Stimulated activated CD8-positive, alpha-beta memory T cell treated with anti-CD3 and anti-CD28 coated beads, Interleukin-2, amount 100 ng/mL, for 1 hour (primary cell): ENCODE data around the gene PRUNE2.

ENCODE experiments used
- DNase-seq, 2 donors: peaks; one replicate each; pipeline ENCODE4 v3.0.0-alpha.2; 2020; ENCODE audit warnings: low read depth in 2 of 2

Gene PRUNE2

DNA sequence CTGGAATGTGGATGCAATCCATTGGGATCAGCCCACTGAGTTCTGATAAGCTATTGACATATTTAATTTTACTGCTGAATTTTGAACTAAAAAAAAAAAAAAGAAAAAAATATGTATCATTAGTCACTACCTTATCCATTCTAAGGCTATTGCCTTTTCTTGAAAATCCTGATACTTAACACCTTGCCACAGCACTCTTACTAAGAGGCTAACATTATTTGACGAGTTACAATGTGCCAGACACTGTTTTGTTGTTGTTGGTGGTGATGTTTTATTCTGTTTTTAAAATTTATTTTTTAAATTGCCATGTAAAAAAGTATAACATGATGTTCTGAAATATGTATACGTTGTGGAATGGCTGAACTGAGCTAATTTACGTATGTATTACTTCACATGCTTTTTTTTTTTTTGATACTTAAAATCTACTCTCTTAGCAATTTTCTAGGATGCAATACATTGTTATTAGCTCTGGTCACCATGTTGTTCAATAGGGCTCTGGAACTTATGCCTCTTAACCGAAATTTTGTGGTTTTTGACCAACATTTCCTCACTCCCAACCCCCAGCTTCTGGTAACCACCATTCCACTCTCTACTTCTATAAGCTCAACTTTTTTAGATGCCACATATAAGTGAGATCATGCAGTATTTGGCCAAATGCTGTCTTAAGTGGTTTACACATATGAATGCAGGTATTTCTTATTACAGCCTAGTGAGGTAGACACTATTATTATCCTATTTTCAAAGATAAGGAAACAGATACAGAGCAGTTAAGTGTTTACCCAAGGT is 276.5 kb downstream of the PRUNE2 start:
- DNase-seq = no peak

DNA sequence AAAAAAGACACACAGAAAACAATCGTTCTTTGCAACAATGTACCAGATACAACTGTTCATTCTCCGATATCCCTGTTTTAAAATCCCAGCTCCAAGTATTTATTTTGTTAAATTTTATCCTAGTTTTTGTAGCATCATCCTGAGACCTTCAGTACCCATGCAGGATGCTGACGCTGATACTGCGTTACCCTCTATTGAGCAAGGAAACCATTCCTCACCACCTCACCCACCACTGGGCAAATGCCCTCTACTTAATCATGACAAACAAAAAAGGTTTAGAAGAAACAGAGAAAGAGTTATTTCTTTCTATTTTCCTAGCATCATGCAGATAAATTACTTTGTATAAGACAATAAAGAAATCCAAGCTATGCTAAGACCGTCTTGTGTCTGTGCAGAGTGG is 277.8 kb downstream of the PRUNE2 start:
- DNase-seq = no peak

DNA sequence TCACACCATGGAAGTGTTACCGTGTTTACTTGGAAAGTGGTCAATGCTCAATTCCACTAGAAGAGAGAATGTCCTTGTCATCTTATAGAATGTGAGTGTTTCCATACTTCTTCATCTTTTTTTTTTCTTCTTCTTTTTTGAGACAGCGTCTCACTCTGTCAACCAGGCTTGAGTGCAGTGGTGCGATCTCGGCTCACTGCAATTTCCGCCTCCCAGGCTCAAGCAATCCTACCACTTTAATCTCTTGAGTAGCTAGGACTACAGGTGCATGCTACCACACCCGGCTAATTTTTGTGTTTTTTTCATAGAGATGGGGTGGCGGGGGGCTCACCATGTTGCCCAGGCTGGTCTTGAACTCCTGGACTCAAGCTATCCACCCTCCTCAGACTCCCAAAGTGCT is 278.9 kb downstream of the PRUNE2 start:
- no peak for DNase-seq

DNA sequence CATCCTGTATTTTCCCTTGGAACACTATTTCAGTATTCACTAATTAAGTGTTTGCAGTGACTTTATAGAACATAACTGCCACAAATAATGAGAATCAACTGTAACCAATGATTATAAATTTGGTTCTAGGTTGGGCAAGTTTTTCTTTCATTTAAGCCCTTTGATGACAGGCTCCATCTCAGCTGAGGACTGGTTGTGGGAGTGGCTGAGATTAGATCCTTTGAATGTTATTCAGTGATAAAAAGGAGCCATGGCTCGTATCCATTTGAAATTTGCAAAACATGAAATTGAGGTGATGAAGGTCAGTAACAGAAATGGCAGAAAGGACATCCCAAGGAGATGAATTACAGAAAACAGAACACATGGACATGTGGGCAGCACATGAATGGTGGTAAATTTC is 279.8 kb downstream of the PRUNE2 start:
- DNase-seq = no peak

DNA sequence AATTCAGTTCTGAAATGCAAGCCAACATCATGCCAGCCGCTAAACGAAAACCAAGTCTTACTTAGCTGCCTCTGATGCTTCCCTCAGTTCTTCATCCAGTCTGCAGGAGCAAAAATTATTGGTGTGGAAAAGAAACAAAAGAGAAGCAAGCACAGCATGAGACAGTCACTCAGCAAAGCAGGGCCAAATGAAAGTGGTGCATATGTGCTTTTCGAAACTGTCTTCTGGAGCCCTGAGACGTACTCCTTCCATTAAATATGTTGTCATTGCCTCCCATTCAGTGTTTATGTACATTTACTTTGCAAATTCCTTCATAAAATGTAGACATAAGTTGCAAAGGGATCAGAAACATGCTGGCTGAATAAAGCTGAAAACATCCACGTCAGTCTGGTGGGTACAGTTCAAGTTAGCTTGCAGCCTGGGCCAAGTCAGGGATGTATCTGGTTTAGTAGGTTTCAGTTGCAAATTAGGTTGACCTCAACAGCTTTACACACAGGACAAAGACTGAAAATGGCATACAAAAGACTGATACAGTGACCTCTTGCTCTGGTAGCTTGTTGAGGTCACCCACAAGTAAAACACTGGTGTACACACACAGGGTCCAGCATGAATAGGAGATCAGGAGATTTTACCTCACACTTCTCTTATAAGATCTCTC is 281.4 kb downstream of the PRUNE2 start:
- DNase-seq = no peak

DNA sequence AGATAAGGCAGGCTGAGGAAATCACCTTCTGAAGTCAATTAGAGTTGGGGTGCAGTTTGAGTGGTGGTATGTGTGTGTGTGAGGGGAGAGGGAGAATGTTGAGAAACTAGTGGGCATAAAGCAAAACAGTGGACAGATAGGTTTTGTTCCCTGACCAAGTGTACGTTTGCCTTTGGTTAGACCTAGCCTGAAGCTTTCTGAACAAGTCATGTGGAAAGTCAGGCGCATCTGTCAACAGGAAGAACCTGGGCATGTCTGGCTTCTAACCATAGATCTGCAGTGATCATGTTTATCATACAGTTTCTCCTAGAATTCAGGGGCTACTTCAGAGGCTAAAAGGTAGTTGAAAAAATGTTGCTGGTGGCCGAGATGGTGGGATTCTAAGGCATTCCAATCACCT is 284.9 kb downstream of the PRUNE2 start:
- DNase-seq = no peak

DNA sequence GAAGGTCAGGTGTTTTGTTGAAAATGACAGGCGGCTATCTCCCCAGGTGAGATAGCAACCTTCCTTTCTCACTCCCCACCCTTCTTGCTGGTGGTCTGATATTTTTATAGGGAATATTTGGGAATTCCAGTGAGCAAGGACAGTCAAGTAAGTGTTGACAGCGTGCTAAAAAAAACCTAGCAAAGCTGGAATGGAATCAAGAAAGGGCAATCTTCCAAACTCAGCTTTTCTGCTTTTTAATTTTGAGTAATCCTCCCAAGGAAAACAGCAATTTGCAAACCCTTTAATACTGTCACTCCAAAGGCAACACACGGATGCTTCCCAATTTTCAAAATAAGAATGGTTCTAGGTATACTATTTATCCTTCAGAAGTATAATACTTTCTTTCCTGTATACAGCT is 285.3 kb downstream of the PRUNE2 start:
- DNase-seq = no peak

DNA sequence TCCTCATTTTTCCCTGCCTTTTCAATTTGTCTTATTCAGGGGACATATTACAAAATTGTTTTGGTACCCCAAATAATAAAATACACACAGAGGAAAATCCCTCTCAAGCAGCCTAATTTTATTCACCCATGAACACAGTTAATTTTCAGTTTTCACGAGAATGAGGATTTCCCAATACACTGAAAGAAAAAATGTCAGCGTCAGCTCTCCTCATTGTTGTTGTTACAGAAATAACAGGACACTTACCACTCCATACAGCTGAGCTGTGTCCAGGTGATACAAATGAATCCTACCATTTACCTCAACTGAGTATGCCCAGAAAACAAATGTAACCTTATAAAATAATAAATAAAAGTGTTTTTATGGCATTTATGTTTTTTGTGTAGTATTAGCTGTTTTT is 286.3 kb downstream of the PRUNE2 start:
- DNase-seq = no peak

DNA sequence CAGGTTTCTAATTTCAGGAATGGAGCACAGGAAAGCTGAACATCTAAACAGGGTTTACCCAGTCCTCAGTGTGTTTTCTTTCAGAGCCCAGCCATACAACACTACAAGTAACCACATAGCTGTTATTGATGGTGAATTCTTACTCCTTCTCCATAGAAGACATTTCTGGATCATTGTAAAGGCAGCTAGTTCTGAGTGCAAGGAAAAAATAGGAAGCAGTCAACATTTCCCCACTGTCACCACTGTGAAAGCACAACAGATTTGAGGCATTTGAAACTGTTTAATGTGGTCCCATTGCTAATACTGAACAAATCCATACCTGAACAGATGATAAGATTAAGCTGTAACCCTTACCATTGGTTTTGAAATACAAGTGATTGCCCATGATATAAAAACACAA is 286.7 kb downstream of the PRUNE2 start:
- no peak for DNase-seq

DNA sequence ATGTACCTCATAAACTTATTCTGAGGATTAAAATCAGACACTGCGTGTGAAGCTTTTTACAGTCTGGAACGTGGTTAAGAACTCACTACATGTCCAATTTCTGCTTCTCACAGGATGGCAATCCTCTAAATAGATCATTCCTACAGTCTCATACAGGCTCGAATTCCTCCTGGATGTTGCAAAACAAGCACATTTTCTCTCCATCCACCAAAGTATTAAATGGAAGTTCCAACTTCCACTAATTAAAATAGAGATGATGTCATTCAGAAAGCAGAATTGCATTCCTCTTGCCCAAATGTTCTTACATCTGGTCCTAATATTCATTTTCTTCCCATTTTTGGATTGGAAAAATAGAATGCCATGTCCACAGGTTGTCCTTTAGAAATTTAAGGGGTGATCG is 287.2 kb downstream of the PRUNE2 start:
- no peak for DNase-seq

DNA sequence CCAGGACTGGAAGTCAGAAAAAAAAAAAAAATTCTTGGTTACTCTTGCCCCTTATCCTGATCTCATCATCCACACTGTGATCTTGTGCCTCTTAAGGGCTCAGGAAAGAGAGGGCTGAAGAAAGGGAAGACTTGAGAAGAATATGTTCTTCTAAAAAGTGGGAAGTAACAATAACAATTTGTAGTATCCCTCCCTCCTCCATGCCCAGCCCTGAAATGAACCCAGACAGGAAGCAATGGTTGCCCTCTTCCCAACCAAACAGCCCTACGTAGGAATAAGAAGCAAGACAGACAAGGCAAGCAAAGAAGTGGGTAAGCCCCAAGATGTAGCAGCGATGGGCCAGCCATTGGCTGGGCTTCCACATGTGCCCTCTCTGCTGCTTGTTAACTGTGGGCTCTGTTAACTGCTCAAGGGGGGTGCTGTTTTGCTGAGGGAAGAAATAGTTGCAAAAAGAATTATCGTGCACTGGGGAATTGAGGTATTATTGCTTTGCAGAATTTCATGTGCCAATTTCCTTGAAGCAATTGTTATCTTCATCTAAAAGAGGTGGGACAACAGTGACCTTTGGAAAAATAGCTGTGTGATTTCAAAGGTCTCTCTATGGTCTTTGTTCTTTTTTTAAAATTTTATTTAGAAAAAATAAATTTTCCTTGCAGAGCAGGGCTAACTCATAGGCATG is 288.3 kb downstream of the PRUNE2 start:
- DNase-seq = no peak

DNA sequence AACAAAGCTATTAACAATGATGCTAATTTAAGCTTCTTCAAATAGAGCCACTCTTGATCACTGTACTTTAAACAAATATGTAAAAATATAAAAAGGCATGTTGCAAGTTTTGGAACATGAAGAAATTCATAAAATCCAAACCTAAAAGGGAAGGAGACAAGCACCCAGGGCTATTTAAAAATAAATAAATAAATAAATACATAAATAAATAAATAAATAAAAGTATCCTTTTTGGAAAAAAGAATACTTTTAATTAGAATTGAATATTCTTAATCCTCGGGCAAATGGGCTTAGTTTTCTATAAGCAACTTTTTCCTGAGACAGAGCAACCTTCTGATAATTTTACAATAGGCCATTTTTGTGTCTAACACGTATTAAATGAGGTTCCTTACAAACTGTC is 289.1 kb downstream of the PRUNE2 start:
- no peak for DNase-seq

DNA sequence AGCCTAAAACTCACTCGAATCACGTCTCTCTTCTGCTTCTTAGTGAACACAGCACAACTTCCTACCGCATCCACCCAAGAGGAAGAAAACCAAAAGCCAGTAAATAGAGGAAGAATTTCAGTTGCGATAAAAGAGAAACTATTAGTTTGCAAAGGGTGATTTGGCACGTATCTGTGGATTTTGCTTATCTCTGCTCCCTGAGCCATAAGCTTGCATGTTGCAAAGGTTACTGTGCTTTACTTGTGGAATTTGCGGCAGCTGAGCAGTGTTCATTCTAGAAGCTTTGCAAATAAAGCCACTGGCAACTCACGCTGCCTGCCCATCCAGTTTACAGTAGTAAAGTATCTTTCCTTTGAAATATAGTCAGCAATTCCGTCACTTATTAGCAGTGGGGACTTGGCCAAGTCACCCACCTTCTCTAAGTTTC is 290.7 kb downstream of the PRUNE2 start:
- no peak for DNase-seq

DNA sequence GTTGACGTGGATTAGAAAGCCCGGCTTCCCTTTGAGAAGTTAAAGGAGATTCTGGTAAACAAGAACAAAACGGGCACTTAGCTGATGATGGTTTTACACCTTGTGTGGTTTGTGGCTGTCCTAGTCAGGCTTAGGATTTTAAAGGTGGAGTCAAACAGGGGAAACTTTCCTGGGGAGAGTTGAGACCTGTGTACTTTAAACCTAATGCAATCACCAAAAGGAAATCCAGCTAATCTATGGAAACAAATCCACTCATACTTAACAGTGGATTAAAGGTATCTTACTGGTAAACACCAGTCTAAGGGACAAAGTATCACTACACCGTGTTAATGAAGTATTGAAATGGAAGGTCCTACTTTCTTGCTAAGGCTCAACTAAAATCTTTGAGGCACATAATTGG is 291.9 kb downstream of the PRUNE2 start:
- DNase-seq = no peak

DNA sequence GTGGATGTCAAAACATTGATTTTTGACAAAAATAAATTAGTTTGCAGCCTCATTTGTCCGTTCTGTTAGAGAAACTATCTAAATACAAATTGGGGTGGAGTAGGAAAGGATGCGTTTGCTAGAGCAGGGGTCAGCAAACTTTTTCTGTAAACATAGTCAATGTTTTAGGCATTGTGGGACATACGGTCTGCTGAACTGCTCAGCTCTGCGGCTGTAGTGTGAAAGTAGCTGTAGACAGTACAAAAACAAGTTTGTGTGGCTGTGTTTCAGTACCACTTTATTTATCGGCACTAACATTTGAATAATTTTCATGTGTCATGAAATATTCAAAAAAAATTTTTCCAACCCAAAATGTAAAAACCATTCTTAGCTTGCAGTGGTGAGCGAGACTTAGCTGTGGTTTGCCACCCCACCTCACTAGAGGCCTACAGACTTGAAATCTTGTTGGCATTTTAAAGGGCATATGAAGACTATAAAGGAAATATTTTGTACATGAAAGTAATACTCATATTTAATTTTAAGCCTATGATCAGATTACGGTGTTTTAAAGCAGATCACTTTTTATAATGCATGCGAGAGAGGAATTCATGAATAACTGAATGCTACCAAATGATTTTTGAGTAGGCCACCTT is 292.6 kb downstream of the PRUNE2 start:
- DNase-seq = no peak

DNA sequence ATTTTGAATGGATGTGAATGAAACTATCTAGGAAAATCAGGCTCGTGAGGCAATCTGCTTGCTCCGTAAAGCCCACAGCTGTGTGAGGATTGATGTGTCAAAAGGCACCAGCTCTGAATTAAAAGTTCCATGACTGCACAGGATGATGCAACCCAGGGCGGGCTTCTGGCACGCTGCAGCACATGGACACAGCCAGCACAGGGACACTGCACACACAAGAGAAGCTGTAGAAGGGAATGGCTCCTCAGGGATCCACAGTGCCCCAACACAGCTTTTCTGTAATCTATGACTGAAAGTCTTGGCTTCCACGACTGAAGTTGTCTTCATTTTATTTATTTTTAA is 295.9 kb downstream of the PRUNE2 start:
- DNase-seq = no peak

DNA sequence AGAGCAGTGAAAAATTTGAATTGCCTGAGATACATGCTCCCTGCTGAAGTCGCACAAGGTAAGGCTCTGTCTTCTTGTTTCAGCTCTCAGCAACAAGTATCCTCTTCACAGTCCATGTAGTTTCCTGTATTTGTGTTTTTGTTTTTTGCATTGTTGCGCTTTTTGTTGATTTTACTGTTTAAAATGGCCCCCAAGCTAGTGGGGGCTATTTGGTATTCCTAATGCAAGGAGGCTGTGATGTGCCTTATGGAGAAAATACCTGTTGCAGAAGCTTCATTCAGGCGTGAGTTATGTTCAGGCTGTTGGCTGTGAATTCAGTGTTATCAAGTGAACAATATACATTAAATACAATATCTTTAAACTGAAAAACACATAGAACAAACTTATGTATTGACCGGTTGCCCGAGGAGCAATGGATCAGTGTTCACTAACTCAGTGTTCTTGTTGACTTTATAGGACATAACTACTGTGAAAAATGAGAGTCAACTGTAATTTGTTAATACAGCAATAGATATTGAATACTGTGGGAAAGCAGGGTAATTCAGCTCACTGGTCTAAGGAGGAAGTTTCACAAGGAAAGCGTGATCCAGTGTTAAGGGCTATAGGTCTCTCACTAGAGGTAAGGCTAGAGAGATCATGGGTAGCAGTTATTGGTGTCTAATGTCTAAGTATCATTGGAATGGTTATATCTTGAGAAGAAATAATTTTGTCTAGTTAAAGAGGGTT is 296.5 kb downstream of the PRUNE2 start:
- DNase-seq = no peak

DNA sequence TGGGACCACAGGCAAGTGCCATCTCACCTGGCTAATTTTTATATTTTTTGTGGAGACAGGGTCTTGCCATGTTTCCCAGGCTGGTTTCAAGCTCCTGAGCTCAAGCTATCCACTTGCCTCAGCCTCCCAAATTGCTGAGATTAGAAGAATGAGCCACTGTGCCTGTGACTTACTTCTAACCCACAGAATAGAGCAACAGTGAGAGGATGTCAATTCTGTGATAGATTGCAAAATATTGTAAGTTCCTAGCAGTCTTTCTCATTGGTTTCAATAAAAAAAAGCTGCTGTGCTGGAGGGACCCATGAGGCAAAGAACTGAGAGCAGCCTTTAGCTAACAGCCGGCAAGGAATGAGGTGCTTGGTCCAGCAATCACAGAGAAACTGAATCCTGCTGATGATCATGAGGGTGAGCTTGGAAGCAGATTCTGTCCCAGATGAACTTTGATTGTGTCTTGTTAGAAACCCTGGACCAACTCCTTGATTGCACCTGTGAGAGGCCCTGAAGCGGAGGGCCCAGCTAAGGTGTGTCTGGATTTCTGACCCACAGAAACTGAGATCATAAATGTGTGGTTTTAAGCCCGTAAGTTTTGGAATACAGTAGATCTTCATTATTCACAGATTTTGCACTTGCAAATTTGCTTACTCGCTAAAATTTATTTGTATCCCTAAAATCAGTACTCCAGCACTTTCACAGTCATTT is 297.2 kb downstream of the PRUNE2 start:
- DNase-seq = no peak

DNA sequence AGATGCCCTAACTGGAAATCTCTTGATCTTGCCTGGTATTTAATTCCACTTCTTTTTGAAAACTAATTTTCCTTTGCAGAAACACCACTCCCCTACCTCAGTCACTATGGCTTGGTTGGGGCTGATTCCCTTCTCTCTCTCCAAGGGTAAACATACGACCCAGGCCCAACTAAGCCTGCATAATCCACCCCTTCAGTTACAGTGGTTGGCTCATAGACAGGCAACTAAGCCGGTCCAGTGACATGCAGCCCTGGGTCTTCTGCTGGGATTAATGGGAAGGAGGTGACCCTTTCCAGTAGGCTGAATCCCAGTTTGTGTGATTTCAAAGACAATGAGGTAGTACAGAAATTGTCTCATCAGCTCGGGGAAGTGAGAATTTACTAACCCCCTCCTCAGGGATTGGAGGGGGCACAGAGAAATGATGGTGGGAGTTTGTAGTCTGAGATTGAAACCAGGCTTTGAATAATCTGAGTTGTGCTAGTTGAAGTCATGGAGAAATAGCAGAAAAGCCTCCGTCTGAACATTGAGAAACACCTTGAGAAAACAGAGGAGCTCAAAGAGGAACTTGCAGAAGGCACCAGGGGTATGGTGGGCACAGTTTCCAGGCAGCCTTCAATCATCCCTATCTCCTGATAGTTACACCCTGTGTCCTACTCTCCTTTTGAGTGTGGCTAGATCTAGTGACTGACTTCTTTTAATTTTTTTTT is 298.0 kb downstream of the PRUNE2 start:
- DNase-seq = no peak

DNA sequence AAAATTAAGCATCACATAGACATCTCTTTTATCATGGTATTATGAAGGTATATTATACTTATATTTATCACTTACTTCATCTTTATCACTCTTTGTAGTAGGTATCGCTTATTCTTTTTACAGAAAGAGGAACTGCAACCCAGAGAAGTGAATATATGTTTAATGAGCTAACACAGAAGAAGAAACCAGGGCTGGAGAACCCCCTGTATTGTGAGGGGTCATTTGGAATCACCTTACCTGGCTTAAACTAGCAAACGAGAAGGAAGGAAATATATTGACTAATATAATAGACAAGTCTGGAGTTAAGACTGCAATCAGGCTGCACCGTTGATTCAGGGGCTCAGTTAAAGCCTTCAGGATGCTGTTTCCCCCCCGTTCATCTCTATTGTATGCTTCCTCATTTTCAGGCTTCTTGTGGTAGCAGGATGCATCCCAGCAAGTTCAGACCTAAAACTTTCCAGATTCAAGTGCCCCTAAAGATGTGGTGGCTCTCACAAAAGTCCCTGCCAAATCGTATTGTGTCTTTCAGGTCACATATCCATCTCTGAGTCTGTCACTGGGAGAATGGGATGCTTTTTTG is 300.5 kb downstream of the PRUNE2 start:
- no peak for DNase-seq
